Renal cortex interstitium (tissue), 11 donors: ENCODE data around the gene OPCML. TPM values are rescaled to one million over a fixed set of nuclear protein-coding genes. Genes with fewer than 3 reads are reported as not detected.

Experiments
- DNase-seq, 11 donors: peaks; one replicate each; pipeline ENCODE4 v3.0.0-alpha.2; 2013; ENCODE audit warnings: low read depth in 9 of 11, low spot score in 4 of 11; ENCODE audit errors: extremely low read depth in 1 of 11
- polyA plus RNA-seq, 3 donors: library from polyadenylated mRNA; unstranded; fragments of 120-200 nt; gene quantifications; one replicate each; pipeline ENCODE4 v1.2.1, GENCODE V29; 2013; ENCODE audit not compliant: insufficient read length in 3 of 3

The OPCML gene
- polyA plus RNA-seq, 3 donors: 13.2 to 15.8 (median 15.2) TPM

DNA sequence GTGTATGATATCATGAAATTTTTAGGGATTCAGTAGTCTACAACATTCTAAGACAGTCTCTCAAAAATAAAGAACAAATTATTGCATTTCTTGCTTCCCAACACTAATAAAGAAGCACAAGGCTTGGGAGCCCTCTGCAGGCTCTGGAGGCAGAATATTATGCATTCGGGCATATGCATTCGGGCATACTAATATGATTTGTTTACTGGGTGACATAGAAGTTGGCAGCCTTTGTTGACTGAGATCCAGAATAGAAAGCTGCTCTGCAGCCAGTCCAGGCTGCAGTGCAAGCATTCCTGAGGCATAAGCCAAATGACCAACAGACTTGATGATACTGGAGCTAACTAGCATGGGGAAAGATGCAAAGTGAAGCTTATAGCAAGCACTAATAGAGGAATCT lies 945.5 kb downstream of the OPCML start:
- DNase-seq: no peak

DNA sequence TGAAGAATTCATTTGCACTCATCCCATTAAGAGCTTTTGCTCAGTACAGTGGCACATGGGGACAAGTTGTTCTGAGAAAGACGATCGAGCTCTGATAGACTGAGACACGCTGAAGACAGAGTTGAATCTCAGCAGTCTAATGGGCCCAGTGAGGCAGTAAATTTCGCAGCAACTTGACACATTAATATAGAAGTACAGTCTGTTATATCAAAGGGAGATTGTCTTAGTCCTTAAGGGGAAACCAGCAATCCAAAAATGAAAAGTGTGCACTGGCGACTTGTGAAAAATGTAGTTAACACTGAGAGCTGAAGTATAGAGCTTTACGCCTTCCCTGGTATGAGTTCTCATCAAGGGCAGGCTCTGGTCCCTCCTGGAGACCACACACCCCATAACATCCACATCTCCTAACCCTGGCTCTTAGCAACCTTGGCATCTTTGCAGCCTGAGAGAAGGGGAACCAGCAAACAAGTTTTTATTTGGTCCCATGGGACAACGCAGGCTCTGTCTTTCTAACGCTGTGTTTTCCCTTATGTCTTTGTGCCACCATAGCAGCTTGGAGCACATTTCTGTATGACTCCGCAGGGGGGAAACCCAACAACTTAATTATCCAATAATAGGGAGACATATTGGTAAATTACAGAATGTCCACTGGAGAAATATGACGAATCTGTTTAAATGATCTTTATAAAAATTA lies 952.5 kb downstream of the OPCML start:
- DNase-seq: no peak

DNA sequence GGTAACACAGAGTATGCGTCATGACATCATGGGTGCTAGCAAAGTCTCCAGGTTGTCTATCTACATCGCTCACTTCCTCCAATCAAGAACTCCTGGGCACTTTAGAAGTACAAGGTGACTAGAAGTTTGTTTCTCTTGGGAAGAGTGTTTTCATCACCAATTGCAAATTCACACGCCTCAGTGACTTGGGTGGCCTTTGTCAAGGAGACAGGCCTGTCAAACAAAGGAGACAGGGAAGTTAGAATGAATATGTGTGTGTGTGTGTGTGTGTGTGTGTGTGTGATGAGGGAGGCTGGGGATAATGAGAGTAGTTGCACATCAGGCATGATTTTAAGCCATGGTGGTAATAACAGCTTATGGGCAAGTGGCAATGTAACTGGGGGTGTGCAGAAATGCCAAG lies 953.2 kb downstream of the OPCML start:
- no peak for DNase-seq

DNA sequence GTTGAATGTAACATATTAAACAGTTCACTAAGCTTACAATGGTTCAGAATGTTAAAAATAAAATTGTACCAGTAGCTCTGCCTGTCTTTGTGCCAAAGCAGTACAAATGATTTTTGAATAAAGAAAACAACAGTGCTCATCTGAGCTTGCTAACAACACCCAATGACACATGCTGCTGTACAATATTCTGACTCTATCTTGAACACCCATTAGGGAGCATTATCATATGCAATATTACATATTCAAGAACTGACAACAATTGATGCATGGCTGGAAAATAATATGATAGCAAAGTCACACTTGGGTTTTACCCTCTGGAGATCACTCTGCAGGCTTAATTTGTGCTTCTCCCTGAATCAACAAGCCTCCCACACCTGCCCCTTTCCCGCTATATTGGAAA lies 953.7 kb downstream of the OPCML start:
- DNase-seq: no peak

DNA sequence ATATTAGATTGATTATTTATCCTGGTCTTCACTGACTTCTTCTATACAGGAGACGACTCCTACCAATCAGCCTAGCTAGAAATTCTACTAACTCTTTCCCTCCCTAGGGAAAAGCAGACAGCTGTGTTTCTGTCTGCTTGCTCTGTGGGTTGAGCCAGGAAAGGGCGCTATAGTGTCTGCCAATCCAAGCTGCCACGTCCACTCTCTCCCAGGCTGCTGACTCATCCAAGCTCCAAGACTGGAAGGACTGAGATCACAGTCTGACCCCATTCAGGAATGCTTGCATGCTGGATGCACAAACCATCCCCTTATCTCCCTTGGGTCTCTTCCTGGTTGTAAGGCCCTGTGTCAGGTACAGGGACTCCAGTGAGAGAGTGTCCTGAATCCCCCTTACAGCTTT lies 955.6 kb downstream of the OPCML start:
- no peak for DNase-seq

DNA sequence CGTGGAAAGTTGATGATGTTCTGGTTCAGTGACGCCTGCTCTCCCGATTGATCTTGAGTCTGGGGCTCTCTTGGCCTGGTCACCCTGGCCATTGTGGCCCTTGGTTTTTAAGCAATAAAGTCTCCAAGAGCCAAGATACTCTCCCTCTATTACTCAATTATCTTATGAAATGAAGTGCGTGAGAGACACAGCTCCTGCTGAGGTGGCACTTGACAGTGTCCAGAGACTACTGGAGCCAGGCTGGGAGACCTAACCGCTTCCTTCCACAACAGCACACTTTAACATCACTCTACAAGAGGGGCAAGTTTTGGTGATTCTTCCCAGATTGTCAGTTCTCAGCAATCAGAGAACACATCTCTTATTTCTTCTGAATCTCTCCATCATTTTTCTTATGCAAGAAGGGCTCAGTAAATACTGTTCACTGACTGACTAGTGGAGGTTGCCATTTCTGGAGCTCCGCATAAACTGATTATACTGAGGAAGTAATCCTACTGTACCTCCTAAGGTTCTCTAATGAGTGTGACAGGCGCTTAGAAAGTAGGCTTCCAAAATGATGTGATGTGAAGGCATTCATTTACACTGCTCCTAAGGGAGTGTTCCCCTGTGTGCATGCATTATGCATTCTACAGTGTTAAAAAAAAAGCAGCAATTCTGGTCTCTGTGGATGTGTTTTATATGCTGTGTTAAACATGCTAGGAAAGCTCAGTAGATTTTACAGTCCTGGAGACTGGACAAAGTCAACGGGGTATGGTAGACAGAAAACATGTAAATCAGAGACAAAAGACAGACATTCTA lies 968.0 kb downstream of the OPCML start:
- no peak for DNase-seq

DNA sequence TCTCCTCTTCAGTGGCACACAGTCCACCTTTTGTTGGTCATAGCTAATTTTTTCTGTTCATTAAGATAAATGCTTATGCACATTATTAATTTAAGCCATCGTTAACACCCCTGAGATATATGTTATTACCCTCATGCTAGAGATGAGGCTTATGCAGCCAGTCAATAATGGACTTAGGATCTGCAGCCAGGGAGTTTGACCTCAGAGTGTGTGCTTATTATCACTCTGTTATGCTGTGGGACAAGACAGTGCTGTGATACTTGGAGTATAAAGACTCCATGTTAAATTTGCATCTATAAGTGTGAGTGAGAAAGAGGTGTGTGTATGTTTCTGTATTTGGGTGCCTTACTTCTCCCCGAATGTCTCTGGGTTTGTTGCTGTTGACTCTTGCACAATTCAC lies 969.3 kb downstream of the OPCML start:
- no peak for DNase-seq

DNA sequence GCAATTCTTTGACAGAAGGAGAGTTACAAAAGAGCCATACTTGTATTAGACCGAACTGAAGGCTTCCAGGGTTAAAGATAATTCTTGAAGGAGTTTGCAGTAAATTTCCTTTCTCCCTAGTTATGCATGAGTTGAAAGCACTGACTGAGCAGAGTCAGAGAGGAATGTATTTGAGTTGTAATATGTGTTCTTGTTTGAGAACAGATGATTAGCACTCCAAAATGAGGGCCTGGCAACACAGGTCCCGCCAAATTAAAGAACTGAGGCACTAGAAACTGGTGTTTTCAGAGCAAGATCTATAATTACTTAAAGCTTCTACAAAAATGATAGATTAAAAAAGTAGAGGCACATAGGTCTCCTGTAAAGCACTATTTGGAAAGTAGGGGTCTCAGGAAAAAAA lies 970.4 kb downstream of the OPCML start:
- no peak for DNase-seq

DNA sequence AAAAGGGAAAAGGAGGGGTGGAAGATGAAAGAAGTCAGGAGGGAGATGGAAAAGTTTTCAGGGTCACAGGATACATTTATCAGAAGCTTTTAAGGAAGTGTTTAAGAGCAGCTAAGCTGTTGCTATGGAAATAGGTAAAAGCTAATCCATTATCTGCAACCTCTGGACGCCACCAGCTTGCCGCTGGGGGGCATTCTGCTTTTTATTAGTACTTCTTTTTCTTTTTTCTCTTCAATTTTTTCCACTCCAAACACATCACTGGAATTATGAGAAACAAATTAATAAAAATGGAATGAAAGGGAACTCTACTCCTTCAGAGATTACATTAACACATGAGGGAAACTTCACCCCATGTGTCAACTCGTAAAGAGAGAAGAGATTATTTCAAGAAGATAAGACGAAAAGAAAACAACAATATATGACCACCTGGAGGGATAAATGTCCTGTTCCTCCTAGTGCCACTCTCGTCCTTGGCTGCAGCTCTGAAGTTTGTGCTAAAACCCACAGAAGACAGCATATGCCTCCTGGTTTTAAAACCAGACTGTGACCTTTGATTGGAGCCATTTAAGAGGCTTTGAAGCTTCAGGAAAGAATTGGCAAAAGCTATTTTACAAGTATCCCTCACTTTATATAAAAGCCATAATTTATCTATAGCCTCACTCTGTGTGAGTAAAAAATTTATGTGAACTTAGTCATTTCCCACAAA lies 972.8 kb downstream of the OPCML start:
- peak in 1 of 11 donors; percentile 18 for DNase-seq

DNA sequence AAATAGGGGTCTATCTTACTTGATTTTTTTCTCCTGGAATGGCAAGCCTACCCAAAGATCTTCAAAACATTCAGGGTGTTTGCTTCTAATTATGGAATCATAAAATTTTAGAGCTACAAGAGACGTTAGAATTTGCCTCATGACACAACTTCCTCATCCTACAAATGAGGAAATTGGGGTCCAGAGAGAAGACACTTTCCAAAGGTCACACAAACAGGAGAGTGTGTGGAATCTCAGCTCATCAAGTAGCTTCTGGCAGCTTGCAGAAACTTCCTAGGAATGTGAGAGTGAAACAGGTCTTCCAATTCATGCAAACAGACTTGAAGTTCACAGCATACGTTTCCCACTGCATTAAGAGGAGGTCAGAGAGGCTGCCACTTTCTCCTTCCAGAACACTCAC lies 976.0 kb downstream of the OPCML start:
- no peak for DNase-seq

DNA sequence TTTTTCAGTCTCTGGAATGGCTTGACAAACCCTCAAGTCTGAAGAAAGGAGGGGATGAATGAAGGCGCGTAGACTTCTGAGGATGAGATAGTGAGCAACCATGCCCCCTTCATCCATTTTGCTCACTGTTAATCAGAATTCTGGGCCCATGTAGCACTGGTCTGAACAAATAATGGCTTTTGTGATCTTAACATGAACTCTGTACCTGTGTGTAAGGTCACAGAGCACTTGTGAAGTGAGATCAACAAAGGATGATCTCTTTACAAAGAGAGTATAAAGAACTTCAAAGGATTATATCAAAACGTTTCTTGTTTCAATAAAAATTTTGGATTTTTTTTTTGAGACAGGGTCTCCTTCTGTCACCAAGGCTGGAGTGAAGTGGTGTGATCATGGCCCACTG lies 976.7 kb downstream of the OPCML start:
- no peak for DNase-seq

DNA sequence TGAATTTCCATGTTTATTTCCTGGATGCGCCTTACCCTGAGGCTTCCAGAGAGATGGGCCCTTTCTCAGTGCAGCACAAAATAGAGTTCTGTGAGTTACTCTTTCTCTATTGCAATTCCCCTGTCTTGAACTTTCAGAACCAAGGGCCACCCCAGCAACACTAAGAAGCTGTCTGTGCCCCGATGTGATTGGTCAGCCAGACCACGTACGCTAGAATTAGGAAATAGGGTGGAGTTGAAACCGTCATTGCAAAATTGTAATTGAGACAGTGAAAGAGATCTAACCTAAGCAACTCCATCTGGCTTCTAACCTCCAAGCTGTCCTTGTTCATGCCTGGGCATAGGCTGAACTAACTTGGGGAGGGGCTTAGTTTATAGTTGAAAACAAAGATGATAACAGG lies 981.3 kb downstream of the OPCML start:
- no peak for DNase-seq

DNA sequence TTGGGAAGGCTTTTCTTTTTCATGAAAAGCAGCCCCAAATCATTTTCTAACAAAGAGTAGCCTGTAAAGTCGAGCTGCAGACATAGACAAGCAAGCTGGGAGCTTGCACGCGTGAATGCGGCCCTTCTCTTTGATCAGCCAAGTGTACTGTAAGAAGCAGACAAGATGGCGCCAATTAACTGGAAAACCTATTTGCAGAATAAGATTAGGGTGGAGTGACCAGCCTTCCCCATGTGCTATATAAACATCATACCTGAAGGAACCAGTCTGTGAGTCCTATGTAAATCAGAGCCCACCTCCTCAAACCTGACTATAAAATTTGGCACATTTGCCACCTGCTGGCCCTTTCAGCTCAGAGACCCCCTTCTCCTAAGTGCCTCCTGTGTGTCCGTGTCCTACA lies 982.7 kb downstream of the OPCML start:
- peak in 3 of 11 donors; percentile 19 to 43 (median 31) for DNase-seq

DNA sequence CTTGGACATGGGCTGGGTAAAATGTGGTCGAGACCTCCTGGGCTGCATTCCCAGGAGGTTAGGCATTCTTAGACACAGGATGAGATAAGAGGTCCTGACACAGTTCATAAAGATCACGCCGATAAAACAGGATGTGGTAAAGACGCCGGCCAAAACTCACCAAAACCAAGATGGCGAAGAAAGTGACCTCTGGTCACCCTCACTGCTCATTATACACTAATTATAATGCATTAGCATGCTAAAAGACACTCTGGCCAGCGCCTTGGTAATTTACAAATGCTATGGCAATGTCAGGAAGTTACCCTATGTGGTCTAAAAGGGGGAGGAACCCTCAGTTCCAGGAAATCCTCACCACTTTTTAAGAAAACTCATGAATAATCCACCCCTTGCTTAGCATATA lies 983.3 kb downstream of the OPCML start:
- no peak for DNase-seq

DNA sequence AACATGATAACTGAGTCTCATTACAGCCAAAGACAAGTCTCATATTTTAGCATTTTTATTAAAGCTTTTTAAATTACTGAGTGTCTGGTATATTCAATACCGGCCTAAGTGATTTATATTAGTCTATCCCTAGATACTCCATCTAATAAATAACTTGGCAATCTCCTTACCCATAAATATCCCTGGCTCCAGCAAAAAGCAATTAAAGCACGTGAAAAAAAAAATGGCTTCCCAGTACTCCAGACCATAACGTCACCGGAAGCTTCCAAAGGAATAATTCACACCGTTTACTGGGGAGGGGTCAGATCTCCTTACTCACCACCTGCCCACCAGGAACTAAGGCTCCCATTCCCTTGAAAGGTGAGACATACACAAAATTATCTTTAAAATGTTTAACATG lies 988.3 kb downstream of the OPCML start:
- DNase-seq: no peak

DNA sequence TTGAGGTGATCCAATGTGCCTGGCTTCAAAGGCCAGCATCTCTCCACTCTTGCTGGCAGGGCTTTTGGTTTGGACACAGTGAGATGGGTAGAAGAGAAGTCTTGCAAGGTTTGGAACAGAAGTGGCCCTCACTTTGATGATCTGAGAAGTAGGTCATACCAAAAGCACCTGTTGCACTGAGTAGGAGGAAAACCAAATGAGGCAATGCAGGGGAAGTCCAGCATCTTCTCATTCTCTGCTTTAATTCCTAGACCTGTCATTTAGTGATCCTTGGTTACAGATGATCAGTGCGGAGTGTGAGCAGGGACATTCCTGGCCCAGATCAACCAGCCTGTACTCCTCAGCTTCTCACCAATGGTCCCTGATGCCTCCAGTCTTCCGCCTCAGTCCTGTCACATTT lies 990.5 kb downstream of the OPCML start:
- no peak for DNase-seq

DNA sequence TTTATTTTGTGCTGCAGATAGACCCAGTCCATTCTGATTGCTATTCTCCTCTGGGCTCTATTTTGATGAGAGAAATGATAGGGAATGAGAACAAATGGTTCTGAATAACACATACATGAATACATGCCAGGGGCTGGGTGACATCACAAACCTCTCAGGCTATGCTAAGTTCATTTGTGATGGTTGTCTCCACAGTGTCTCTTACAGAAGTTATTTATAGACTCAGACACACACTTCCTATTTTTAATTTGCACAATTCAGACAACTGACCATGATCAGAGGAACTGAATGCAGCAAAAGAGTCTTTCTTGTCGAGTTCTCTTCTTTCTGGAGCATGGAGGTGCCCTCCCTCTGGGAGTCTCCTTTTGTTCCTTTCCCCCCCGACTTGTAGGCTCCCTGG lies 991.7 kb downstream of the OPCML start:
- DNase-seq: no peak

DNA sequence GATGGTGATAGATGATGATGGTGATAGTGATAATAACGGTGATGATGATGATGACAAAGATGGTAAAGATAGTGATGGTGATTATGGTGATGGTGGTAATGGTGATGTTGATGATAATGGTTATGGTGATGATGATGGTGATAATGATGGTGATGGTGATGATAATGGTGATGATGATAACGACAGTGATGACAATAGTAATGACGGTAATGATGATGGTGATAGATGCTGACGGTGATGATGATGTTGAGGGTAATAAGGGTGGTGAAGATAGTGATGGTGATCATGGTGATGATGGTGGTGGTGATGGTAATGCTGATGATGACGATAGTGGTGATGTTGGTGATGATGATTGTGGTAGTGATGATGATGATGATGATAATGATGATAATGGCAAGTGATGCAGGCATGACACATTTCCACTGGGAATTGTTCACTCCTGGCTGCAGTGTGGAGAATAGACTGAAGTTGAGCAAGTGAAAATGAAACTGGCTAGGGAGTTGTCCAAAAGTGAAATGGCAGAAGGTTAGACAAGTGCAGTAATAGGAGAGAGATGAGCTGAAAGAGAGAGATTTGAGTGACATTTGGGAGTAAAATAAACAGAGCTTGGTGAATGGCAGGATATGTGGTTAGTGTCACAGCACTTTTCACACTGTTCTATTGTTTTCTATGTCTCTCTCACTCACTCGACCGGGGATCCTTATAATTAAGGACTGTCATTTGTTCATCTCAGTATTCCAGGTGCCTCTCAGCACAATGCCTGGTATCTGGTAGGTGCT lies 992.5 kb downstream of the OPCML start:
- DNase-seq: no peak

DNA sequence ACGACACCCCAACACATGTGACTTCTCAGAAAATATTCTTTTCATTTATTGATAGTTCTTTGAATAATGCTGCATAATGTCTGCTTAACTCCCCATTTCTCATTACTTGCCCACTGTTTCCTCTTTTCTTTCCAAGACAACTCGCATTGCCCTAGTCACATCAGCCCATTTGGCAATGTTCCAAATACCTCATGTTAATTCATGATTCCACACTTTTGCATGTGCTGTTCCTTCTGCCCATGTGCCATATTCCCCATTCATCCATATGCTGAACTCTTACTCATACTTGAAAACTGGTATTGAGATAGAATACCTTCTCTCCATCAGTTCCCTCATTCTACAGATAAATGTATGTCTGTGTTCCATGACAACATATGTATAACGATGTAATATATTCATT lies 993.7 kb downstream of the OPCML start:
- no peak for DNase-seq

DNA sequence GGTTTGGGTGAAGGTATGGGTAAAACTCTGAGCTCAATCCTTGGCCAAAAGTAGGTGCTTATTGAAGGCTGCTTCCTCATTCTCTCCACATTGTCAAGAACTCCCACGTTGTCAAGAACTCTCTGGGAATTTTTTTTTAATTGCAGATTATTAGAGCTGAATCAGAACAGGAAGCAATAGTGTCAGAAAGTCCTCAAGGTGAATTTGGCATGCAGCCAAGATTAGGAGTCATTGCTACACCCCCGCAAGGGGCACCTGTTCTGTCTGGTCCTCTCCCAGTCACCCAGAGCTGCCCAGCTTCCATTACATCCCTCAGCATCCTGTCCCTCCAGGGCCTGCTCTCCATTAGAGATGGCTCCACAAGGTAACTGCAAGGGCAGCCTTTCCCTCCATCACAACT lies 996.5 kb downstream of the OPCML start:
- DNase-seq: no peak
